Nucleus accumbens (tissue), 56 donors: ENCODE data around the gene COL18A1.
"Not testable (repeated sequence)": the region's sequence is repeated elsewhere in the genome, so short reads cannot be mapped to it uniquely, and the experiment has no call there.

Experiments used
- DNase-seq, 56 donors: peaks; one replicate each; lab custom pipeline; 2025; lab: John Stamatoyannopoulos, UW

COL18A1 gene

GRCh38 chr21:45404730-45405270 is at the start of gene COL18A1:
Gene COL18A1, plus strand, starts transcription at chr21:45405165. Its CDS starts 66 bp downstream, at chr21:45405231.
- DNase-seq = peak in 2 of 56 donors; percentile 23 to 42

DNA sequence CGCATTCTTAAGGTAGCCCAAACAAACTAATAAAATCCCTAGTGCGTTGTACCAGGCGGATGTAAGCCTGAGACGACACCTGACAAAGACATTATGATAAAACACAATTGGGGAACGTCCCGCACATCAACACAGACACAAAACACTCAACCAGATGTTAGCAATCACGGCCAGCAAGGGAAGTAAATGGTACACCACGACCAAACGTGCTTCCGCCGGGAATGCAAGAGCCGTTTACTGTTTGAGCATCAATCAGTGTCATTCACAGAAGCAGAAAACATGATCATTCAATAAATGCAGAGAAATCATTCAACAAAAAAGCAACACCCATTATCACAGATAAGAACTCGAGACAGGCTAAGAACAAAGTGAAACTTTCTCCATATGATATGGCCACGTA is 49.4 kb upstream of the COL18A1 start:
- DNase-seq = no peak

DNA sequence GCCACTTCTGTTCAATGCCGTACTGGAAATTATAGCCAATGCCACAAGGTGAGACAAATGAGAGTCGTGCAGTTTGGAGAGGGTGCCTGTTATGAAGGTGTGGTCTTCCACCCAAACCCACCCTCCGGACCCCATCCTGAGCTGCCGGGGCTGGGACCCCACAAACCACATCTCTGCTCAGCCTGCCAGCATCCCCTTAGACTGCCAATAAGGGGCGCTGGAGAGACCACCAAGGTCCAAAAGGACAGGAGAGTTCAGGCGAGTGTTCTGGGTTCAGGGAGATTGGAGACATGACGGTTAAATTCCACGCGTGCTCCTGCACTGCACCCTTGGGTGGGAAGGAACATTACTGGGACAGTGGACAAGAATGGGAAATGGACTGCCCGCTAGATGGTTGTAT is 48.7 kb upstream of the COL18A1 start:
- no peak for DNase-seq

DNA sequence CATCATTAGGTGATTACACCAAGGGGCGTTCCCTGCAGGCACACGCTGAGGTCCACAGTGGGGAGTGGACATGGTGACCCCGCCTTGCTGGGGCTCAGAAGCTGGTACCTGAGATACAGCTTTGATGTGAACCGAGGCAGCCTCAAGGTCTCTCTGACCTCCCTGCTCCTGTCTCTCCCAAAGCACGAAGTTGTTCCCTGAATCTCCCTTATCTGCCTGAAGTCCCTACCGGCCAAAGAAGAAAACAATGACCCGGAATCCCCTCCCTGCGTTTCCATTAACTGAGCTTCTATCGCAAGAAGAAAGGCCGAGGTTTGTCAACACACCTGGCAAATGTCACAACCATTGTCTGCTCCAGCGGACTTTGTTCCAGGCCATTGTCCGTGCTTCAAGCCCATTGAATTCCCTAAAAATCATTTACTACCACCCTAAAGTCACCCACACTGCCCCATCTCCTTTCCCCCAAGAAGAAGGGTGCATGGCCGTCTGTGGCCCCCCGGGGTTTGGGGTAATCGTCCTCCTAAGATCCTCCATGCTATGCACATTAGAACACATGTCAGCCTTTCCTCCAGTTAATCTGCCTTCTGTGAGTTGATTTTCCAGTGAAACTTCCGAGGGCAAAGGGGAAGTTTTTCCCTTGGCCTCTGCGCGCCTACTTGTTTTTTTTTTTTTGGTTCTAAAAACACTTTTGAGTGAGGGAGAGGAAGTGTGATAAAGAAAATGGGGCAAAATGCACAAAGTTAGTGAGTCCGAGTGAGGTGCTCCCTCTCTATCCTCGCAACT is 48.1 kb upstream of the COL18A1 start:
- no peak for DNase-seq

DNA sequence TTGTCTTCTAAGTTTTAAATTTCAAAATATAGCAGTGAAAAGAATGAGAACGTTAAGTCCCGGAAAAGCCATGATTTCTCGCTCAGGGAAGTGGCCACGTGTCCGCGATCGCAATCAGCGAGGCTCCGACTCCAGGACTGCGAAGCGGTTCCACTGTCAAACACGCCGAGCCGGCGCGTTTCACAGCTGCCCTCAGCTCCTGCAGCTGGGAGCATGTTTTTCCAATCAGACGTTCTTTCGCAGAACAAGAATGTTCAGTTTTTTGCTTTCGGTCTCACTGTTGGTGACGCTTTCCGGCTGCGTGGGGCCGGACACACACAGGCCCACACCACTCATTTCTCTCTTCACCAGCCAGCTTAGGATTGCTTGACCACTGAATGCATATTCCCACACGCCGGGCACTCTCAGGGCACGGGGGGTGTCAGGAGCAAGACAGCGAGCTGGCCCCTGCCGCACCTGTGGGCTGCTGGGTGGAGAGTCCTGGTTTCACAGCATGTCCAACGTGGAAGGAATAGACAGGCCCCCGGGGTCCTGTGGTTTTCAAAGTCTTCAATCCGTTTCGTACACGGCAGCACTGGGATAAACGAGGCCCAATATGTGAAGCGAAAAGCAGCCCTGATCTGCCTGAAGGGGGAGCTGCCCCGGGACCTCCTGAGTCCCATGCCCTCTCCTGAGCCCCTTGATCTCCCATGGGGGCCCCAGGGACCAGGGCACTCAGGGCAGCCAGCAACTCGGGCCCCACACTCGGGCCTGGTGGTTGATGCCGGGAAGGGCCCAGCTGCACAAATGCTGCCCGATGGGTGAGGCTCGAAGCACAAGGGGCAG is 47.3 kb upstream of the COL18A1 start:
- no peak for DNase-seq

DNA sequence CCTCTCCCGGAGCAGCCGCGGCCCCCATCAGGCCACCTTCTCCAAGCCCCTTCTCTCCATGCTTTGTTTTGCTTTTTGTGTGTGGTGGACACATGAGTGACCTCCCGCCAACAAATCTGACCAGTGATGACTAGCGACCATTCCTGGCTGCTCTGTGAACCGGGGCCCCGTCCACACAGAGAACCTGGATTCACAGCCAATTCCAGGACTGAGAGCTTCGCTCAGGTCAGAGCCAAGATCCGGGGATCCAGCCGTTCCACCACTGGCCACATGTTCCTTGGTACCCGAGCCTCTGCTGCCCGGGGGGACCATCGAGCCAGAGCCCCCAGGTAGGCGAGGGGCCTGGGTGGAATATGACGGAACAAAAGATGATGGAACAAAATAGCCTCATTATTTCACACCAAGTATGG is 46.7 kb upstream of the COL18A1 start:
- DNase-seq = no peak

- DNase-seq = no peak
These were observed 46.2 kb upstream of the COL18A1 start for GRCh38 chr21:45358711-45359310.

DNA sequence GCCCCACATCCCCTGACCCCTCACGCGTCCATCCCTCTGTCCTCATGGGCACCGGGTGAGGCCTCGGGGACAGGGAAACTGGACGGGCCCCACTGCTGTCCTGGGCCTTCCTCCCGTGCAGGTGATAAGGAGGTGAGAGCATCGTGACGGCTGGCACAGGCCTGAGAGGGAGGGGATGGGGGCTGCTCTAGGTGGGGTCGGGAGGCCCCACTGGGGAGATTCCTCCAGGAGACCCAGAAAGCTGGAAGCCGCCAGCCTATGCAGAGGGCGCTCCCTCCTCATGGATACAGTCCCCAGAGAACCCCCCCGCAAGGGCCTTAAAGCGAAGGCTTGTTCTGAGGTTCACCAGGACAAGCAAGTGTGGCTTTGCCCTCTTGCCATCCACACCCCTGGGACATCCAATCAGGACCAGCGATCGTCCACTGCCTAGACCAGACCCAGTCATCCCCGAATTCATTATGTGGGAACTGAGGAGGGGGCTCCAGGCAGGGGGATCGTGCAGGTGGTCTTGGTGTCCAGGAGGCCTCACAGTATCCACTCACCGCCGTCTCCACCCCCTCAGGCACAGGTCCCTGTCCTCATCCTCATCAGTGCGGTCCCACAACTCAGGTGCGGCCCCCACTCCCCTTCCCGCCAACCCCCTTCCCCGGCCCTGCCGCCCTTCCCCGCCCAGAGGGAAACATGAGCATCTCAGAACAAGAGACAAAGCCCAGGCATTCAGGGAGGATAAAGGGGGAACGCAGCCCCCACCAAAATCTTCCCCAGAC is 45.3 kb upstream of the COL18A1 start:
- peak in 2 of 56 donors; percentile 27 to 37 for DNase-seq

GRCh38 chr21:45361033-45361997 is 43.6 kb upstream of the COL18A1 start:
- DNase-seq = no peak

DNA sequence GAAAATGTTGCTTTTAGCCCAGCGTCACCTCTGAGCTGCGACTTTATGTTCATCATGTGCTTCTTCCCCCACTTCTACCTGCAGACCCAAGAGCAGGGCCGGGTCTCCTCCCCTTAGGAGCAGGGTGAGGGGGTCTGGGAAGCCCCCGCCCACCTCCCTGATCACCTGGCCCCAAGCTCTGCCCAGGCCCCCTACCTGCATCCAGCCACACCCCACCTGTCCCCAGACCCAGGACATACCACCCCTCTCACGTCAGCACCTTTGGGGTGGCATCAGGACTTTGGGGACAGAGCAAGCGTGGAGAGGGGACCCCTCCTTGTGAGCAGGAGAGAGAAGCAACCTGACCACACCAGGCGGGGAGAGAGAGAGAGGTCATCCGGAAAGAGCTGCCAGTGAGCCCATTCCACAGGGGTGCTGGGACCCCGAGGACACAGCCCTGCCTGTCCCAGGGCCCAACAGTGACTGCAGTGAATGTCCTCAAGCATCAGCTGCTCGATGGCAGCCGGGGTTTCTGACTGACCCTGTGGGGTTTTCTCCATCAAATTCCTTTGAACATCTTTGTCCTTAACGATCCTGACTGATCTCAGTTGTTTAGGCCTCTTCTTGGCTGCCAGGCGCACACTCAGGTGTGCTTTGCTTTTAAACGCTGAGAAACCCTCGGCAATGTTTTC is 42.8 kb upstream of the COL18A1 start:
- DNase-seq = no peak

DNA sequence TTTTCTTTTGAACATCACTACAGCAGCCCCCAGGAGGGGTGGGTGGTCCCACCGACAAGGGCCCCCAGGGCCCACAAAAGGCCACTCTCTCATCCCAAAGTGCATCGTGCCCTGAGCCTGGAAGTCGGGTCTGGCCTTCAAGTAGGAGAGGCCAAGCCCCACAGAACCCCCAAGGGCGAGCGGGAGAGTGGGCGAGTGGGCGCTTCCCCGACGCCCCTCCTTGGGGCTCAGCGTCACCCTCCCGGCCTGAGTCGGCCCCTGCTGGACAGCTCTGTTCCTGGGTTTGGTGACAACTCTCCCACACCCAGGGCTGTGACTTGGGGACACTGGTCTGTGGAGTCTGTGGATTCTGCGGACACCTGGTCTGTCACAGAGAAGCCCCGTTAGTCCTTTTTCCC is 42.2 kb upstream of the COL18A1 start:
- no peak for DNase-seq

- not testable (repeated sequence) for DNase-seq
These were observed 41.7 kb upstream of the COL18A1 start for GRCh38 chr21:45363272-45363671.

DNA sequence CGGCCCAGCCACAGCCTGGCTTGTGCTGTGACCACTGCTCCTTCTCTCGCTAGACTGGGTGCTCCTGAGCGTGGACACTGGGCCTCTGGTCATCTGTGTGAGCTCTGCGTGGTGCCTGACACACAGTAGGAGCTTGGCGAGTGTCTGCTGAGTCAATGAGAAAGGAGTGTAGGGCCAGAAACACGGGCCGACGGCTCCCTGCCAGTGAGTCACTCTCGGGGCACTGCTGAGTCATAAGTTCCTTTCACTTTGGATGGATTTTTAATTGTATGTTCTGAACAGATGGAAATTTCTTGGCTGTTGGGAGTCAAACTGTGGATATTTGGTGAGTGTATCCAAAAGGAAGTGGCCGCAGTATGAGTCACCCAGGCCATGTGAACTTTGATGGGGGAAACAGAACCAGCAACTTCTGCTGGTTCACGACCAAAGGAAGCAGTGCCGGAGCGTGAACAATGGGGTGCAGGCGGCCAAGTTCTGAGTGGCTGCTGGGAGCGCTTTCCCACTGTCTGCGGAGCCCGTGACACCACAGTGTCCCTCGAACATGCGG is 41.0 kb upstream of the COL18A1 start:
- DNase-seq = peak in 34 of 56 donors; percentile 5 to 95 (median 41)

DNA sequence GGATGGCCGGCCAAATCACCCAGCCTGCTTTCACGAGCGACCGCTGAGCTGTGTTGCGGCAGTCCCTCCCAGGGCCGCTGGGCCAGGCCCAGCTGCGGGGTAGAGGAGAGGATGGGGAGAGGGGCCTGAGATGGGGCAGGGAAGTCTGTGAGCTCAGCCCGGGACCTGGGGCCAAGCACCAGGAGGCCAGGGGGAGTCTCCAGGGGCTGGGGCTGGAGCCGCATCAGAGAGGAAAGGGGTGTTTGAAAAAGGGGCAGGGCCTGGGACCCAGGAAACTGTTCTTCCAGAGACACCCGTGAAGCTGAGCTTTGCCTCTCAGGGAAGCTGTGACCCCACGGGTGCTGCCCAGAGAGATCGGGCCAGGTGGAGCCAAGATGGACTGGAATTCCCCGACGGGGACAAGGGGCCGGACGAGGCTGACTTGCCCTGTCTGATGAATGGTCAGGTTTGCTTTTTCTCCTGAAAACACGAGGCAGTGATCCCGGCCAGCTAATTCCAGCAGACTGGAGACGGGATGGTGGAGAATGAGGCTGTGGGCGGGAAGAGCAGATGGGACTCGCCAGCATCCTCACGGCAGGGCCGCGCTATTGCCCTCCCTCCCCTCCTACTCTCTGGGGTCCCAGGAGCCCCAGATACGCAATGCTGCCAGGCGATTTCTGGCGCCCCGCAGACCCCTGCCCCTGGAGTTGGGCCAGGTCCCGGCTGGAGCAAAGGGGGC is 40.3 kb upstream of the COL18A1 start:
- peak in 1 of 56 donors; percentile 17 for DNase-seq

GRCh38 chr21:45365186-45365607 is 39.8 kb upstream of the COL18A1 start:
- DNase-seq = no peak

DNA sequence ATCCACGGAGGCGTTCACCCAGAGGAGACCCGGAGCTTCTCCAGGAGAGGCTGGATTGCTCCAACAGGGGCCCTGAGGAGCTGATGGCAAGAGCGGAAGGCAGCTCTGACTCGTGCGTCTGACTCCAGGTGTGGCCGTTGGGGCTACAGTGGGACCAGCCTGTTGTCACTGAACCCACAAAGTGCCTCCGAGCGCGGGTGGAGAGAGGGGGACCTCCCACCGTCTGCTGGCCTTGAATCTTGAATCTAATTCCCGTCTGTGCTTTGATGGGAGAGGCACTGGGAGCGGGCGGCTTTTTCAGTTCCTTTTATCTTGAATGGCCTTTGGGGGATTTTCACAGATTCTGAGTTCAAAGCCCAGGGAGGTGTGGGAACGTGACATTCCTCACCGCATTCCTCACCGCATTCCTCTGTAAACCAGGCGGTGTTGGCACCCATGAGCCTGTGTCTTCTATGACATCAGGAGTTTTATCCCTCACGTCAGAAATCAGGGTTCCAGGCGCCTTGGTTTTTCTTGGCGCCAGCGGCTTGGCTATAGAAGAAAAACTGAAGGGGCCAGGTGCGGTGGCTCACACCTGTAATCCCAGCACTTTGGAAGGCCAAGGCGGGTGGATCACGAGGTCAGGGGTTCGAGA is 39.2 kb upstream of the COL18A1 start:
- no peak for DNase-seq

DNA sequence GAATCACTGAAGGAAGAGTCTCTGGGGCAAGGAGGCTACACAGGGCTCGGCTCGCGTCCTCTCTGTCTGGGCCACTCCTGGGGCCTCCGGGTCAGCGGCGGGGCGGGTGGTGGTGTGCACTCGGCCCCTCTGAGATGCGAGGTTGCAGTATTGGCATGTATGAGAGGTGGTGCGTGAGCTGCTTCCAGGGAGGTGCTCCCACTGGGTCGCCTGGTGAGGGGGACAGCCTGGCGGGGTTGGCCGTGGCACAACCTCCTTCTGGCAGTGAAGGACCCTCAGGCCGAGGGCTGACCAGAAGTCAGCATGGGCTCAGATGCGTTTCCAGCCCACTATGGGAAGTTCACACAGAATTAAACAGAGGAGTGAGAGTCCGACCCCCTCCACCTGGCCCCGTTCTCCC is 38.5 kb upstream of the COL18A1 start:
- DNase-seq = no peak
